Measurements from ENCODE around the gene KLHDC8A.

KLHDC8A gene

DNA sequence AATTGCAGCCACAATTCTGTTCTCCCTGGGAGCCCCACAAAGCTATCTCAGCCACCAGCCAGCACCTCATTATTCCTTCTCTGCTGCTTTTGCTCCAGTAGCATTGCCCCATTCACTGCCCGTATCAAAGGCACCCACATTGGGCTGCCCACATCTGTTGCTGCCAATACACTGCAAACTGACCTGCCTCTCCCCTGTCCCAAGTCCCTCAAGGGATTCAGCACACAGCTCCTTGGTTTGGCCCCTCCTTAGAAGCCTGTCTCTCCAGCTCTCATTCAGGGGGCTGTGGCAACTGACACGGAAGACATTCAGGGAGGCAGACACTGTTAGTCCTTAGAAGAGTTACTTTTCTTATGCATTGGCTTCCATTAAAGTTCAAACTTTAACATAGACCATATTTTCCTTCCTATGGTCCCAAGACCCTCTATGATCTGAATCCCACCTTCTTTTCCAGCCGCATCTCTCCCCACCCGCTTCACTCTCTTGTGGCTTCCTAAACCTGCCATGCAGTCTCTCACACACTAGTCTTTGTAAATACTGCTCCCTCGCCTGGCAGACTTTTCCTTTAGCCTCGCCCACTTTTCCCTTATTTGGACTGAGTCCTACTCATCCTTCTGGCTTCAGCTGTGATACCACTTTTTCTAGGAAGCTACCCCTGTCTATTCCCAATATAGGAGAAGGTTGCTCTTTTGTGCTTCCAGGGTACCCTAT lies 19.3 kb upstream of the KLHDC8A start:
- no peak for DNase-seq (ENCODE audit: low read depth)
- H3K4me3 ChIP-seq (ENCODE audit: low read depth, low read length) = no peak overlapping the region
- TF ChIP-seq, protein P1, sequence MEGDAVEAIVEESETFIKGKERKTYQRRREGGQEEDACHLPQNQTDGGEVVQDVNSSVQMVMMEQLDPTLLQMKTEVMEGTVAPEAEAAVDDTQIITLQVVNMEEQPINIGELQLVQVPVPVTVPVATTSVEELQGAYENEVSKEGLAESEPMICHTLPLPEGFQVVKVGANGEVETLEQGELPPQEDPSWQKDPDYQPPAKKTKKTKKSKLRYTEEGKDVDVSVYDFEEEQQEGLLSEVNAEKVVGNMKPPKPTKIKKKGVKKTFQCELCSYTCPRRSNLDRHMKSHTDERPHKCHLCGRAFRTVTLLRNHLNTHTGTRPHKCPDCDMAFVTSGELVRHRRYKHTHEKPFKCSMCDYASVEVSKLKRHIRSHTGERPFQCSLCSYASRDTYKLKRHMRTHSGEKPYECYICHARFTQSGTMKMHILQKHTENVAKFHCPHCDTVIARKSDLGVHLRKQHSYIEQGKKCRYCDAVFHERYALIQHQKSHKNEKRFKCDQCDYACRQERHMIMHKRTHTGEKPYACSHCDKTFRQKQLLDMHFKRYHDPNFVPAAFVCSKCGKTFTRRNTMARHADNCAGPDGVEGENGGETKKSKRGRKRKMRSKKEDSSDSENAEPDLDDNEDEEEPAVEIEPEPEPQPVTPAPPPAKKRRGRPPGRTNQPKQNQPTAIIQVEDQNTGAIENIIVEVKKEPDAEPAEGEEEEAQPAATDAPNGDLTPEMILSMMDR (IDR thresholded peaks at IDR 0.05; ENCODE audit: low read depth, low read length, missing control alignments) = no peak

GRCh38 chr1:205374210-205375078 lies 17.7 kb upstream of the KLHDC8A start:
- DNase-seq (ENCODE audit: low read depth) = no peak
- H3K4me3 ChIP-seq (ENCODE audit: low read depth, low read length) = no peak overlapping the region
- TF ChIP-seq, protein P1 (IDR thresholded peaks at IDR 0.05; ENCODE audit: low read depth, low read length, missing control alignments) = no peak

GRCh38 chr1:205373798-205374175 lies 17.1 kb upstream of the KLHDC8A start:
- H3K4me3 ChIP-seq (ENCODE audit: low read depth, low read length) = no peak overlapping the region
- TF ChIP-seq, protein P1 (IDR thresholded peaks at IDR 0.05; ENCODE audit: low read depth, low read length, missing control alignments) = no peak
- DNase-seq (ENCODE audit: low read depth) = no peak

DNA sequence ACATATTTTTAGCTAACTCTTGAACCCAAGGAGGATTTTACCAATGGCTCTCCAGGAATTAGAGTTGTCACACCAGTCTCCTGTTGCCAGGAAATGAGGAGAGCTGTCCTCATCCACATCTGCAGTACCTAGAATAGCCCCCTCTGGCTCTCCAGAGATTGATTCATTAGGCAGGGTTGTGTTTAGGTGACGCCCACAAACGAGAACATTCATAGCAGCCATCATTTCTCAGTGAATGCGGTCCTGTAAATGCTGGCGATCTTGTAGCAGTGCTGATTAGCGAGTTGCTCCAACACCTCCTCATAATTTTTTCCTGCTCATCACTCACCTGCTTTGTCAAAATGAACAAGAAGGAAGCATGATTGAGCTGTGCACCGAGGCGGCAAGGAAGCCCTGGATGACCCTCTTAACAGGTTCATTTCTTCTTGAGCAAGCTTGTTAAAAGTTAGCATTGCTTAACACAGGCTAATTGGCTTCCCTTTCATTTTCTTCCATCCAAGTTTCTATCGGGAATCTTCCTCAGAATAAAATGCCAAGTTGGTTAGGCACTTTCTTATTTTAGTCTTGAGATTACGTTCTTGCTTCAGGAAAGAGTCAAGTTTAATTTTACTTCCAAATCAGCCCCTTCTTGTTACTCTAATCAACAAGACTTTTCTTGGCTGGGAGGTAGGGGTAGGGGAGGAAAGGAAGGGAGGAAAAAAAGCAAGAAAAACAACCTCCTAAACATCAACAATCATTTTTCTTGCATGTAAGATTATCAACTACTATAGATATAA lies 16.5 kb upstream of the KLHDC8A start:
- no peak for DNase-seq (ENCODE audit: low read depth)
- TF ChIP-seq, protein P1 (IDR thresholded peaks at IDR 0.05; ENCODE audit: low read depth, low read length, missing control alignments) = no peak

GRCh38 chr1:205371871-205372660 lies 15.3 kb upstream of the KLHDC8A start:
- TF ChIP-seq, protein P1 (IDR thresholded peaks at IDR 0.05; ENCODE audit: low read depth, low read length, missing control alignments) = no peak
- no peak overlapping the region for H3K4me3 ChIP-seq (ENCODE audit: low read depth, low read length)
- no peak for DNase-seq (ENCODE audit: low read depth)

More for the DNA sequence above, 16.5 kb upstream of the KLHDC8A start:
- H3K4me3 ChIP-seq (ENCODE audit: low read depth, low read length) = no peak overlapping the region

- no peak for DNase-seq (ENCODE audit: low read depth)
- TF ChIP-seq, protein P1 (IDR thresholded peaks at IDR 0.05; ENCODE audit: low read depth, low read length, missing control alignments) = no peak
- H3K4me3 ChIP-seq (ENCODE audit: low read depth, low read length) = no peak overlapping the region
Measured at GRCh38 chr1:205370780-205371179, 14.1 kb upstream of the KLHDC8A start.
